ENCODE measurements around the gene C1QL1.

Gene C1QL1

GRCh38 chr17:44915862-44916780 is 52.0 kb downstream of the C1QL1 start:
- DNase-seq (ENCODE audit: low spot score): no peak

GRCh38 chr17:44915321-44915726 is 52.8 kb downstream of the C1QL1 start, which contains the start of gene GFAP:
GFAP (minus strand) TSS chr17:44915500; CDS start chr17:44915486, 14 bp downstream.
- no peak for FAIRE-seq
- no peak for DNase-seq (ENCODE audit: low spot score)

More at GRCh38 chr17:44915862-44916780, 52.0 kb downstream of the C1QL1 start:
- peak; percentile 55 for FAIRE-seq

GRCh38 chr17:44914698-44915271 is 53.3 kb downstream of the C1QL1 start:
- DNase-seq (ENCODE audit: low spot score): no peak
- no peak for FAIRE-seq

GRCh38 chr17:44914148-44914547 is 54.0 kb downstream of the C1QL1 start:
- DNase-seq (ENCODE audit: low spot score): no peak
- no peak for FAIRE-seq

GRCh38 chr17:44913676-44914075 is 54.4 kb downstream of the C1QL1 start:
- FAIRE-seq: no peak
- DNase-seq (ENCODE audit: low spot score): no peak

GRCh38 chr17:44912763-44913544 is 55.1 kb downstream of the C1QL1 start:
- DNase-seq (ENCODE audit: low spot score) (no peak), FAIRE-seq (no peak)

GRCh38 chr17:44911133-44912001 is 56.7 kb downstream of the C1QL1 start:
- peak; percentile 20 for FAIRE-seq
- no peak for DNase-seq (ENCODE audit: low spot score)

GRCh38 chr17:44910231-44911106 is 57.6 kb downstream of the C1QL1 start:
- FAIRE-seq: peak; percentile 42

More at GRCh38 chr17:44910231-44911106, 57.6 kb downstream of the C1QL1 start:
- no peak for DNase-seq (ENCODE audit: low spot score)

All from urothelium cell line (cell line).